ENCODE results near the gene GPR39. TPM values are rescaled to one million over a fixed set of nuclear protein-coding genes. Genes with fewer than 3 reads are reported as not detected.
A peak's percentile ranks its signal among the peaks of the same experiment; 100 is the strongest.

Gene GPR39
- total RNA-seq, 1 donor from 2014 or later, result 7.1 TPM

DNA sequence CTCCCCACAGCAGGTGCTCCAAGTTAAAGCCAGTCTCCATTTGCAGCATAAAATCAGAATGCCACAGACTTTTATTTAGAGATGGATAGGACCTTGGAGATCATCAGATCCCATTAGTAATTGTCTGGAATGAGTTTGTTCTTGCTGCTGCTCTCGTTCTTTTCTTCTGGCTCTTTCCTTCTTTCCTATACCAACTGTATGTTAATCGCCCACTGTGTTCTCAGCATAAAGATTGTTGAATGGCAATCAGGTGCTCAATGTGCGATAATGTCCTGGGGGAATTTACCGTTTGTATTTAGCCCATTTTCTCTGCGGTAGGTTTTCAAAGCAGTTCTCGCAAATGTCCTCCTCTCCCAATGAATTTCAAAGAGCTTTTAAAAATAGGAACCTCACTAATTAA lies 3.3 kb downstream of the GPR39 start:
- FAIRE-seq (no peak), DNase-seq (ENCODE audit: low read depth) (no peak)
- no peak overlapping the region for H3K4me3 ChIP-seq (ENCODE audit: low read depth, low read length)
- H3K36me3 ChIP-seq (ENCODE audit: control insufficient read depth, insufficient read depth, low read length), result no peaks in the 10 kb centered on the region
- TF ChIP-seq, protein P1, sequence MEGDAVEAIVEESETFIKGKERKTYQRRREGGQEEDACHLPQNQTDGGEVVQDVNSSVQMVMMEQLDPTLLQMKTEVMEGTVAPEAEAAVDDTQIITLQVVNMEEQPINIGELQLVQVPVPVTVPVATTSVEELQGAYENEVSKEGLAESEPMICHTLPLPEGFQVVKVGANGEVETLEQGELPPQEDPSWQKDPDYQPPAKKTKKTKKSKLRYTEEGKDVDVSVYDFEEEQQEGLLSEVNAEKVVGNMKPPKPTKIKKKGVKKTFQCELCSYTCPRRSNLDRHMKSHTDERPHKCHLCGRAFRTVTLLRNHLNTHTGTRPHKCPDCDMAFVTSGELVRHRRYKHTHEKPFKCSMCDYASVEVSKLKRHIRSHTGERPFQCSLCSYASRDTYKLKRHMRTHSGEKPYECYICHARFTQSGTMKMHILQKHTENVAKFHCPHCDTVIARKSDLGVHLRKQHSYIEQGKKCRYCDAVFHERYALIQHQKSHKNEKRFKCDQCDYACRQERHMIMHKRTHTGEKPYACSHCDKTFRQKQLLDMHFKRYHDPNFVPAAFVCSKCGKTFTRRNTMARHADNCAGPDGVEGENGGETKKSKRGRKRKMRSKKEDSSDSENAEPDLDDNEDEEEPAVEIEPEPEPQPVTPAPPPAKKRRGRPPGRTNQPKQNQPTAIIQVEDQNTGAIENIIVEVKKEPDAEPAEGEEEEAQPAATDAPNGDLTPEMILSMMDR (IDR thresholded peaks at IDR 0.05; ENCODE audit: insufficient read depth, low read length, severe bottlenecking), result no peak
- no peaks in the 10 kb centered on the region for H3K27me3 ChIP-seq (ENCODE audit: control insufficient read depth, insufficient read depth, low read length)

DNA sequence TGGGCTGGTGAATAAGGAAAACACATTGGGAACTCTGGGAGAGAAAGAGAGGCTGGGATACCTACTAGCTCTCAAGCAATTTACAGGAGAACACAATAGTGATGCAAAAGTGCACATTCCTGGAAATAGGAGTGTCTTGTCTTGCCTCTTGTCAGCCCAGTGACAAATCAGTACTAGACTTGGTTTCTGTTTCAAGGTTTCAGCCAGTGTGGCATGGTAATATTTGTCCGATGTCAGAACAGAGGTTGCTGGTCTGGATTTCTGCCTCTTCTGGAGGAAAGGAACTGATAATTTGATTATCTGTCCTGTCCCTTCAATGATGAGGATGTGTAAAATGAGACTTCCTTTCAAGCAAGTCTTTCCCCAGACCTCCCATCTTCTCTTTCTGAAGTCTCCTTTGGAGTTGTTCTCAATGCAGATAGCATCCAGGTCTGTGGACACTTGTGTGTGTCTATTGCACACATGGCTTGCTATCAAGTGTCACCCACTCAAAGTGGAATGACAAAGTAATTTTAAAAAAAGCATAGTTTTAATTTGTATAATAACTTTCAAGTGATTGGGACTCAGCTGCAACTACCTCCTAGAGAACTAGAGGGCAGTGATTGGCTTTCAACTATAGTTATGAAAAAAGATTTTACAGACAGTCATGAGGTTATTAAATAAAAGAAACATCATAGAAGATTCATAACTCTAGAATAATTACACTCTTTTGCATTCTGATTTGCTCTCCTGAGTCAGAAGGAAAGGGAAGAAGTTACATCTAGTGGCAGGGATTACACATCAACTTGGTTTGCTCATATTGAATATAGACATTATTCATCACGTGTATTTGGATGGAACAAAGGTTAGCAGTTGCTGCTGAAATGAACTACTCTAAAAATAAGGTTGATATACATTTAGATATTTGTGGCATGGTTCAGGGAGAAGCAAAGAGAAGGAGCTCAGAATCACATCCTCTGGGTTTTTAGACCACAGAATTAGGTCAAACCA lies 4.5 kb downstream of the GPR39 start:
- H3K4me3 ChIP-seq (ENCODE audit: low read depth, low read length), result no peak overlapping the region

DNA sequence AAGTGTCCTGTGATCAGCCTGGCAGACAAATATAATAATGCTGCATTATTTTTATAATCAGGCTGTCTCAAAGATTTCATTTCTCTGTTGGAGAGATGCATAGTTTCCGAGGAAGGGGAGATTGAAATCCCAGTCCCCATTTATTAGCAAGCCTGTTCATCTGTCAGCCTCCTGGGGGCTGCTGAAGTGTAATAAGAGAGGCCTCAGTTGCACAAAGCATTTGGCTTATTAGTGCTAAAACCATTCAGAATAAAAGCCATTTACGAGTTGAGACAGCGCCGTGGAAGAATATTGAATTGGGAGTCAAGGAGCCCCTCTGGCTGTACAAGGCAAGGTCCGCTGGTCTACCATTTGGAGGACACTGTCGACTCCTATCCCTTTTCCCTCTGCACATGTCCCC lies 6.1 kb downstream of the GPR39 start:
- H3K36me3 ChIP-seq (ENCODE audit: control insufficient read depth, insufficient read depth, low read length), result no peaks in the 10 kb centered on the region
- TF ChIP-seq, protein P1 (IDR thresholded peaks at IDR 0.05; ENCODE audit: insufficient read depth, low read length, severe bottlenecking), result no peak
- no peak overlapping the region for H3K4me3 ChIP-seq (ENCODE audit: low read depth, low read length)
- FAIRE-seq (no peak), DNase-seq (ENCODE audit: low read depth) (no peak)
- no peaks in the 10 kb centered on the region for H3K27me3 ChIP-seq (ENCODE audit: control insufficient read depth, insufficient read depth, low read length)

More for the DNA sequence above, 4.5 kb downstream of the GPR39 start:
- peak; percentile 13 for FAIRE-seq
- TF ChIP-seq, protein P1 (IDR thresholded peaks at IDR 0.05; ENCODE audit: insufficient read depth, low read length, severe bottlenecking), result no peak
- Histone ChIP-seq H3K36me3 (ENCODE audit: control insufficient read depth, insufficient read depth, low read length) (no peaks in the 10 kb centered on the region), H3K27me3 (ENCODE audit: control insufficient read depth, insufficient read depth, low read length) (no peaks in the 10 kb centered on the region)
- DNase-seq (ENCODE audit: low read depth), result peak; percentile 55

DNA sequence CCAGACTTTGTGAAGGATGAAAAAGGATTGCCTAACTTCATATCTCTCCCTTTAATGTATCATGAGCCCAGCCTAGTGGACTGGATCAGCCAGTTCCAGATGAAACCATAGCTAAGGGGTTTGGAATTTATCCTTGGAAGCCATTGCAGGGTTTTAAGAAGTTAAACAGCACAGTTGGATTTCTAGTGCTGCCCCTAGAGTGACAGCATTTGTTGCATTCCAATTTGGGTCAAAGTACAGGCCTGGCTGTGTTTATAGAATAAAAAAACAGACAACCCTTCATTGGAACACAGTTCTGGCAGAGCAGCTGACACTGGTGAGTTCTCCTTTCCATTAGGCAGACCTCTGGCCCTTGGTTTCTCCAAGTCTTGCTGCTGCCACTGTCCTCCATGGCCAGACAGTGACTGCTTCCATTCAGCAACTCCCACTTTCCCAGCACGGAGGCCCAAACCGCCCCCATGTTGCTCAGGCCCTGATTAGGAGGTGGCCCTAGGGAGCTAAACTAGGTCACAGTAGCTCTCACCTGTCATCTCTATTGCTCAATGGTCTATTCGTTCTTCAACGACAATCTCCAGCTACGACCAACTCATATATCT lies 8.0 kb downstream of the GPR39 start:
- no peaks in the 10 kb centered on the region for H3K27me3 ChIP-seq (ENCODE audit: control insufficient read depth, insufficient read depth, low read length)
- no peak for FAIRE-seq

DNA sequence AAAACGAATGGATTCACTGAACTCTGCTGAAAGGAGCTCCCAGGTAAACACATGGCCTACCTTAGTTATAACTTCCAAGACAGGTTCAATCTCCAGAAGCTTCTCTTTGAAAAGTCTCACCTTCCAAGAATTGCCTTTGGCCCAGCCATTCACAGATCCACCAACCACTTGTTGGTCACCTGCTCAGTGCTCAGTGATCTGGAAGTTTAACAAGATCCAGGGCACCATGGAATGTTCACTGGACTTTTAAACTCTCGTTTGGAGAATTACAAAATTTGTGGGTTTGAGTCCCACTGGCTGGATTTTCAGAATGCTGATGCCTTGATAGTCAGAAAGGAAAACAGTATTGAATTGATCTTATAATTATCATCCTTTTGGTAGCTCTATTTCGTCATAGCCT lies 9.4 kb downstream of the GPR39 start:
- H3K27me3 ChIP-seq (ENCODE audit: control insufficient read depth, insufficient read depth, low read length), result no peaks in the 10 kb centered on the region
- TF ChIP-seq, protein P1 (IDR thresholded peaks at IDR 0.05; ENCODE audit: insufficient read depth, low read length, severe bottlenecking), result no peak
- no peaks in the 10 kb centered on the region for H3K36me3 ChIP-seq (ENCODE audit: control insufficient read depth, insufficient read depth, low read length)
- FAIRE-seq, result no peak
- H3K4me3 ChIP-seq (ENCODE audit: low read depth, low read length), result no peak overlapping the region
- DNase-seq (ENCODE audit: low read depth), result no peak

More for the DNA sequence above, 8.0 kb downstream of the GPR39 start:
- TF ChIP-seq, protein P1 (IDR thresholded peaks at IDR 0.05; ENCODE audit: insufficient read depth, low read length, severe bottlenecking), result peak; percentile 15
- no peak overlapping the region for H3K4me3 ChIP-seq (ENCODE audit: low read depth, low read length)
- peak; percentile 52 for DNase-seq (ENCODE audit: low read depth)
- H3K36me3 ChIP-seq (ENCODE audit: control insufficient read depth, insufficient read depth, low read length), result no peaks in the 10 kb centered on the region

All from bronchial epithelial cell (primary cell).